NCI-H2029 (cell line): ENCODE data around the gene IGLL5.
"Not testable (repeated sequence)": the region's sequence is repeated elsewhere in the genome, so short reads cannot be mapped to it uniquely, and the experiment has no call there.

Experiments
- DNase-seq: peaks from one replicate; lab custom pipeline; 2025; lab: John Stamatoyannopoulos, UW

Gene IGLL5

GRCh38 chr22:22900527-22901205 lies 13.1 kb downstream of the IGLL5 start:
- DNase-seq, result not testable (repeated sequence)

- no peak for DNase-seq
These were observed 14.1 kb downstream of the IGLL5 start for GRCh38 chr22:22901578-22902218.

- DNase-seq, result no peak
These were observed 14.8 kb downstream of the IGLL5 start for GRCh38 chr22:22902247-22903001.

- DNase-seq, result no peak
These were observed 15.8 kb downstream of the IGLL5 start for GRCh38 chr22:22903355-22903777.

GRCh38 chr22:22903781-22904192 lies 16.2 kb downstream of the IGLL5 start:
- not testable (repeated sequence) for DNase-seq

- not testable (repeated sequence) for DNase-seq
These were observed 17.1 kb downstream of the IGLL5 start for GRCh38 chr22:22904736-22905135.

GRCh38 chr22:22906391-22906790 lies 18.8 kb downstream of the IGLL5 start:
- not testable (repeated sequence) for DNase-seq

- DNase-seq, result no peak
These were observed 19.4 kb downstream of the IGLL5 start for GRCh38 chr22:22906907-22907550.

- DNase-seq, result no peak
These were observed 20.2 kb downstream of the IGLL5 start for GRCh38 chr22:22907551-22908494.

- DNase-seq, result no peak
These were observed 20.9 kb downstream of the IGLL5 start for GRCh38 chr22:22908495-22908861.

GRCh38 chr22:22908941-22909604 lies 21.5 kb downstream of the IGLL5 start:
- no peak for DNase-seq

GRCh38 chr22:22909605-22910271 lies 22.1 kb downstream of the IGLL5 start:
- no peak for DNase-seq

GRCh38 chr22:22910272-22911240 lies 22.9 kb downstream of the IGLL5 start:
- no peak for DNase-seq

- DNase-seq, result no peak
These were observed 23.9 kb downstream of the IGLL5 start for GRCh38 chr22:22911327-22912134.

GRCh38 chr22:22912135-22912987 lies 24.7 kb downstream of the IGLL5 start:
- DNase-seq, result no peak

GRCh38 chr22:22912988-22913253 lies 25.3 kb downstream of the IGLL5 start:
- no peak for DNase-seq

GRCh38 chr22:22913989-22914388 lies 26.4 kb downstream of the IGLL5 start:
- no peak for DNase-seq
